Measurements from ENCODE around the gene DYSF.

DYSF gene

DNA sequence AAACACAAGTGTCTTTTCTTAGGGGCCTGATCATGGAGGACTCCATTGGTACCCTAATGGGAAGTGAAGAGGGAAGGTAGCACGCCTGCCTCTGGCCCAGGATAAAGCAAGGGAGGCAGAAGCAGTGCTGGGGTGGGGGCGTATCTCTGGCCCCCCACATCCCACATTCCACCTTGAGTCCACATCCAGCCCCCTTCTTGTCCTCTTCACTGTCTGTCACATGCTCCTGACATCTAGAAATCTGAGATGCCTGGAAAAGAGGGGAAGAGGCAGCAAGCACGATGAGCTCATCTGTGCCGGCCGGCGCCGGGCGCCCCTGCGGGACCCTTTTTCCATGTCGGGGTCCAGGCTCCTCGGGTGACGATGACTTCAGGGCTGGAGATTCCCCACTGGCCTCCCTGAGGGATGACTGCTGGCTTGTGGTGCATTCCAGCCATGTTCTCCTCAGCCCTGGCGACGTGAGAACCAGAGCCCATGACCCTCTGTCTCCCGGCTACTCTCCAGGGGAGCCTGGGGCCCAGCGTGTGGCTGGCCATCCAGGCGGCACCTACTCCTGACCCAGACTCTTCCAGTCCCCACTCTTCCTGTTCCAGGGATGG lies 277.5 kb downstream of the DYSF start:
- no peak for DNase-seq (ENCODE audit: low read depth)

DNA sequence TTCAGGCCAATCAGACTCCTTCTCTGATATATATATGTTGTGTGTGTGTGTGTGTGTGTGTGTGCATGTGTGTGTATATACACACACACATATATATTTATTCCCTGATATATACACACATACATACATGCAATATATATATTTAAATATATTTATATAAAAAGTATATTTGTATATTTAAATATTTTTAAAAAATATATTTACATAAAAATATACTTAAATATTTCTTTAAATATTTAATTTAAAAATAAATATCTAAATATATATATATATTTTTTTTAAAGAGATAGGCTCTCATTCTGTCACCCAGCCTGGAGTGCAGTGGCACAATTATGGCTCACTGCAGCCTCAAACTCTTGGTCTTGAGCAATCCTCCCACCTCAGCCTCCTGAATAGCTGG lies 281.3 kb downstream of the DYSF start:
- no peak for DNase-seq (ENCODE audit: low read depth)

DNA sequence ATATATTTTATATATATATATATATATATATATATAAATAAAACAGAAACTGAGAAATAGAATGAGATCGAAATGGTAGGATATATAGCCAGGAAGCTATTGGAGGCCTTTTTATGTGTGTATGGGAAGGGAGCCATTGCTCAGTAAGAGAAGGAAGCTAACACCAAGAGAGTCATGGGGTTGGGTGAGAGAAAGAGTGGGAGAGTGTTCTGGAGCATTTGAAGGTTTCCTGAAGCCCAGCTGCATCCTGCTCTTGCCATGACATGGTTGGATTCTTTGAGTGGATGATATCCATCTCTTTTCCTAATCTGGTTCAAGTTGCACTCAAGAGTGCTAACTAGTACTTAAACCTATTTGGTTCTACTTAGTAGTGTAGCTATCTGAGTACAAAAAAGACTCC lies 282.3 kb downstream of the DYSF start:
- DNase-seq (ENCODE audit: low read depth), result no peak

Measured in CMK (cell line).